GM19395 (cell line): ENCODE results near the gene CEP112.

Experiments
- ATAC-seq: cut with Tn5 transposase; IDR thresholded peaks from one replicate; pipeline ENCODE4 v1.9.1; 2021; ENCODE audit warnings: mild to moderate bottlenecking, moderate library complexity; ENCODE audit not compliant: unreplicated experiment

Gene CEP112

DNA sequence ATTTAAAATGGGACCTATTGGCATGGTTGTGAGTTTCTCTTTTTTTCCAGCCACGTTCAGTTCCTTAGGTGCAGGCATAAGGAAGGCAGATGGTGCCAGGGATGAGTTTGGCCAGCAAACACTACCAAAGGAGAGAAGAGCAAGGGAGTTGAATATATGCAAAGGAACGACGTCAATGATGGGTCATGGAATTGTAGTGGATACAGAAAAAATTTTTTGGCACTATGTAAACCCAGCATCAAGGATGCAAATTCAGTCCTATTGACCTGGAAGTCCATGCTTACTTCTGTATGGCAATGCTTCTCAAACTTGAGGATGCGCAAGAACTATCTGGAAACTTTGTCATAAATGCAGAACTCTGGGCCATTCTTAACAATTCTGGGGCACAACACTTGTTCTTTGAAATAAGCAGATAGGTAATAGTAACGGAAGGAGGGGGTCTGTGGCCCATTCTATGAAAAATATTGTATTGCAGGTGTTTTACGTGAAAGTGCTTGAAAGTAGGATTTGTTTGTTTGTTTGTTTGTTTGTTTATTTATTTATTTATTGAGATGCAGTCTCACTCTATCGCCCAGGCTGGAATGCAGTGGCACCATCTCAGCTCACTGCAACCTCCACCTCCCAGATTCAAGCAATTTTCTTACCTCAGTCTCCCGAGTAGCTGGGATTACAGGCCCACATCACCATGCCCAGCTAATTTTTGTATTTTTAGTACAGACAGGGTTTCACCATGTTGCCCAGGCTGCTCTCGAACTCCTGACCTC is 19.3 kb upstream of the CEP112 start:
- no peak for ATAC-seq

DNA sequence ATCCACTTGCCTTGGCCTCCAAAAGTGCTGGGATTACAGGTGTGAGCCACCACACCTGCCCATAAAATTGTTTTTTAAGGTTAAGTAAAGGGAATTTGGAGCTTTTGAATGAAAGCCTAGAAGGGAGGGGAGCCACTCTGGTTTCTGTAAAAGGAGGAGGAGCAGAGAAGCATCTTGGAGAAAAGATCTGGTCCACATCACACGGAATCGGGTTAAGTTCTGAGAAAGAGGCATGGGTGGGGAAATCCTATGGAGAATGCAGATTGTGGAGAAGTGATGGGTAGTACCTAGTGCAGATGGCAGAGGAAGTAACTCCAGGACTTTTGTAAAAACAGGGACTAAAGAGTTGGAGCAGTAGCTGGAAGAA is 18.3 kb upstream of the CEP112 start:
- ATAC-seq: no peak

- ATAC-seq: no peak
These were observed 16.0 kb upstream of the CEP112 start for GRCh38 chr17:66207936-66208335.

- no peak for ATAC-seq
These were observed 11.5 kb upstream of the CEP112 start for GRCh38 chr17:66203274-66204015.

DNA sequence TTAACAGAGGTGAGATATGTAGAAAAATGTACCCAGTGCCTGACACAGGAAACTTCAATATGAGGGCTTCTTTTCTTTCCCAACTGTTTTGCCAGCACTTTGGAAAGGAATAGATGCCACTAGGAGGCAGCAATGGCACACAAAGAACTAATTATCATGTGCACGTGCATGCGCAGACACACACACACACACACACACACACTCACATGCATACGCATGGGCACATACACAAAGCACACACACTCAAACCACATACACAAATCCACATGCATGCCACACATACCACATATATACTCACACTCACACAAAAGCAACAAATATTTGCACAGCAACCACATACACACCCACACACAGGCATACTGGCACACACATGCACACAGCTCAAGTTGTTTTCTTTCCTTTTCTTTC is 8.8 kb upstream of the CEP112 start:
- ATAC-seq: no peak

- no peak for ATAC-seq
These were observed 6.3 kb upstream of the CEP112 start for GRCh38 chr17:66198242-66198641.

GRCh38 chr17:66192378-66192687 is 400 bp upstream of the CEP112 start:
- peak; percentile 35 for ATAC-seq

DNA sequence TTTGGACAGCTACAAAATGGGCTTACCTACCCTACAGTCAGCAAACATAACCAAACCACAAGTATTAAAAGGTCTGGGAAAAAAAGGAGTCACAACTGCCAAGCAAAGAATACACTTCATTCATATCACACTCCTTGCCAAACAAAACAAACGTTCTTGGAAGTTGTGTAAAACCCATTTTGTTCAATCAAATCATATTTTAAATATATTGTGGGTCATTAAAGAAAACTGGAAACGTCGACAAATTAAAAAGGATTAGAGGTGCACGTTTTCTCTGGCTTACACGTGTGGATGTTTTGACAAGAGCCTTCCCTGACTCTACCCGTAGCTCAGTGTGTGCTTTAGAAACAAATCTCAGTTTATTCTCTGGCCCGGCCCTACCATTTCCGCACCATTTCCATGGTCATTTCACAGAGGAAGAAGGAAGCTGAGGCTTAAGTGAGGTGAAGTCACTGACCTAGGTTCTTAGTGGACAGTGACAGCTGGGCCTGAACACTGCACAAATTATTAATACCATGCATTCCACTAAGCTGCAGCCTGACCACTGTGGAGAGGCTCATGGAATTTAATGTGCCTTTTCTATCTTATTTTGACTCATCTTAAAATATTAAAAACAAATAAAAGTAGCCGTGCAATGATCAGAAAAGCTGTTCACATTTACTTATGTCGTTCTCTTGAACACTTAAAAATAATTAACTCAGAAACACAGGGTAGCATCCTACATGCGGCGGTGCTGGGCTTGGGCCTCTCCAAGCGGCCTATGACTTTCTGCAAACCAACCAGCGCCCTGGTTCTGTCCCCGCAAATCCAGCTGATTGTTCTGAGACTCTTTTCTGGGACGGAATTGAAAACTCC is 968 bp downstream of the CEP112 start:
- ATAC-seq: peak; percentile 5

- ATAC-seq: no peak
These were observed 4.2 kb downstream of the CEP112 start for GRCh38 chr17:66187718-66188117.

- ATAC-seq: no peak
These were observed 6.1 kb downstream of the CEP112 start for GRCh38 chr17:66185862-66186261.

DNA sequence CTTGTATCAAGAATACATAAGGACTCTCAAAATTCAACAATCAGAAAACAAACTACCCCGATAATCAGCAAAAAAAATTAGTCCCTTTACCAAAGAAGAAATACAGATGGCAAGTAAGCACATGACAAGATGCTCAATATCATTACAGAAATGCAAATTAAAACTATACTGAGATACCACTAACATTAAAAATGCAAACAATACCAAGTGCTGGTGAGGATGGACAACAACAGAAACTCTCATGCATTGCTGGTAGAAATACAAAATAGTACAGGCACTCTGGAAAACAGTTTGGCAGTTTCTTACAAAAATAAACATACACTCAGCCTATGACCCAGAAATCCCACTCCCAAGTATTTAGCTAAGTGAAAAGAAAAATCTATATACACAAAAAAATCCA is 7.5 kb downstream of the CEP112 start:
- ATAC-seq: no peak

DNA sequence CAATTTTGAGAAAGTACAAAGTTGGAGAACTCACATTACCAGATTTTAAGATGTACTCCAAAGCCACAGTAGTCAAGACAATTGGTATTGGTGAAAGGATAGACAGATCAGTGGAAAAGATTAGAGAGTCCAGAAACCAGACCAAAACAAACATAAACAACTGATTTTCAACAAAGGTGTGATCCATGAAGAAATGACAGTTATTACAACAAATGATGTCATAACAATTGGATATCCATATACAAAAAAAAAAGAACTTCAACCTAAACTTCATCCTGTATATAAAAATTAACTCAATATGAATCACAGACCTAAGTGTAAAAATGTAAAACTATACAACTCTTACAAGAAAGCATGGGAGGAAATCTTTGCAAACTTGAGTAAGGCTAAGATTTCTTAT is 8.4 kb downstream of the CEP112 start:
- no peak for ATAC-seq

DNA sequence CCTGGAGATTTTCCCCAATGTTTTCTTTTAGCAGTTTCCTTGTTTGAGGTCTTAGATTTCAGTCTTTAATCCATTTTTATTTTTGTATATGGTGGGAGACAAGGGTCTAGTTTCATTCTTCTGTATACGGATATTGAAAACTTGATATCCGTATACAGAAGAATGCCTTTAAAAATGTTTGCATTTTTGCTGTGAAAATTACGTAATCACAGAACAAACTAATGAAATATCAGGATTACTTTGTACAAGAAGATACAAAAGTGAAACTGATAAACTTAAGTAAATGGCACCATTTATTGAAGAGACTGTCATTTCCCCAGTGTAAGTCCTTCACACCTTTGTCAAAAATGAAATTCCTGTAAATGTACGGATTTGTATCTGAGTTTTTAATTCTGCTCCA is 13.3 kb downstream of the CEP112 start:
- no peak for ATAC-seq

- no peak for ATAC-seq
These were observed 14.9 kb downstream of the CEP112 start for GRCh38 chr17:66177048-66177447.

- no peak for ATAC-seq
These were observed 16.0 kb downstream of the CEP112 start for GRCh38 chr17:66175892-66176291.

DNA sequence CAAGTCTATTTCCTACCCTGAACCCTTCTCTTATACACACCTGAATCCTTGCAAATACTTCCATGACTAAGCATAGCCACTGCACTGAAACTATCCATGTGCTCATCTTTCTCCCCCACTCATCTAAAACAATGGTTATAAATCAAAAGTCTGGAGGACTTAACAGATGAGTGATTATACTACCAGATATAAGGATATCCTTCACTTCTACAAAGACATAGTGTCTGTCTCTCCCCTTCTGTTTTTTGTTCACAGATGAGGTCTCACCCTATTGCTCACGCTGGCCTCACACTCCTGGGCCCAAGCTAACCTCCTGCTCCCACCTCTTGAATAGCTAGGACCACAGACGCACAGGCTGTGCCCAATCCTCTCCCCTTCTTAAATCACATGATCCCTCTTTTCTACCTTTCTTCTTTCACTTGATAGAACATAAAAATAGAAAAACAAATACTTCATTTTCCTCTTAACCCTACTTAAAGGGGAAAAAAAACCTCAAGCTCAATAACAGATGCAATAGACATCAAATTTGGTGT is 19.2 kb downstream of the CEP112 start:
- ATAC-seq: no peak

- ATAC-seq: no peak
These were observed 19.8 kb downstream of the CEP112 start for GRCh38 chr17:66172144-66172543.

DNA sequence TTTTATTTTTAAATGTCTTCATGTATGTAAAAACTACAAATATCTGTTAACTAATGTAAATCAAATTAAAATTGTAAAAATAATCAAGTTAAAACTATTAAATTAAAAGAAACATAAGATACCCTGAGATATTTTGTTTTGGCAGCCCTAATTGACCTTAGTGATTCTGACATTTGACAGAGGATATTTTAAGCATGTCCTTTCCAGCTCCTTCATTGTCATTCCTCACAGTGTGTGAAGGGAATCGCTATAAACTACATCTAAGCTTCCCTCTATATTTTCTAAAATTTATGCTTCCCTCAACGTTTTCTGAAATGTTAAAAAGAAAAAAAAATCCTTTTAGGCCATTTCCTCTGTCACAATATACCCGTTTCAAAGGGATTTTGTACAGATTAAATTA is 20.2 kb downstream of the CEP112 start:
- no peak for ATAC-seq

DNA sequence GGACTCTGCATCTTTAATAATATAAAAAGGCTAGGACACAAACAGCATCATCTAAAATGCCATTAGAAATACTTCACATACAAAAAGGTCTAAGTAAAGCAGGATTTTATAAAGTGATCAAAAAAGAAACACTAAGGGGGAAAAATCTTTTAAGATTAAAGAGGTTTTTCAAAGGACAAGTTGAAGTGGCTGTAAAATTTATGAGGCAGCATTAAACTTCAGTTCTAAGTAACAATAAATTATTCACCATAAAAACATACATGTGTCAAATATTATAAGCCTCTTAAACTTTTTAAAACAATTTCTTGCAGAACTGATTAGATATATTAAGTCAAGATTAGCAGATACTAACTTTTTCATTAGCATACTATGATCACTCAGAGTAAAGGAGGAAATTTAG is 20.8 kb downstream of the CEP112 start:
- ATAC-seq: no peak

GRCh38 chr17:66169839-66170238 is 22.1 kb downstream of the CEP112 start:
- ATAC-seq: no peak

DNA sequence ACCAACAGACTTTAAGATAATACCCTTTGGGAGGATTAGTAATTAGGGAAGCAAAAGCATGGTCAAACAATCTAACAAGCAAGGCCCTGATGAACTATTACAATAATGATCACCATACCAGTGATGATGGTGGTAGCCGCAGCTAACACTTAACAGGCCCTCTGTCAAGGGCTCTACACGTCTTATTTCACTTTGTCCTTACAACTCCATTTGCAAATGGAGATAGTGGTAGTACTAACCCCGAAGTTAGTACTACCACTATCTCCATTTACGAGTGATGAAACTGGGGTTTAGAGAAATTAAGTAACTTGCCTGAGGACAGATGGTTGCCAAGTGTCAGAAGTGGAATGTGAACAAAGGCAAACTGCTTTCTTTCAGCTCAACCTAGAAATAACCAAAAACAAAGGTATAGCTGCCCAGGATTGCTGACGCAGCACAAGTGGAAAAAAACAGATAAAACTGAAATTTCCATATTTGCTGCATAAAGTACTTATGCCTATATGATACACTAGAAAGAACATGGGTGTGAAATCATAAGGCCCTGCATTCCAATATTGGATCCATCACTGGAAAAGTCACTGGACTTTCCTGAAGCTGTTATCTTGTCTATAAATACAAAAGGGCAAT is 24.6 kb downstream of the CEP112 start:
- no peak for ATAC-seq
